ENCODE results near the gene KIRREL1.

KIRREL1 gene

DNA sequence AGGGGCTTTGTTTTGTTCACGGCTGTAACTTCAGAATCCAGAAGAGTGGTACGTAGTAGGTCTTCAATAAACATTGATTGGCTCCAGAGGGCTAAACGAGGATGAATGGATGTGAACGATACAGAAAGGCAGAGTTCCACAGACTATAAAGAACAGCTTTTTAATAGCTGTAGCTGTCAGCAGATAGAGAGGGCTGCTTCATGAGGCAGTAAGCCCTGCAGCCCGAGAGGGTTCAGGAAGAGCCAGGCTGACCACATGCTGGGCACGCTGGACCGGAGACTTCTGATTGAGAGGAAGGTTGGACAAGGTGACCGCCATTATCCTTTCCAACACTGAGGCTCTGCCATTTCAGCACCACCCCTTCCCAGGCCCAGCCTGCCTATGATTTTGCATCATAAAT is 45.3 kb downstream of the KIRREL1 start:
- TF ChIP-seq EZH2phosphoT487 (IDR thresholded peaks at IDR 0.05; ENCODE audit: borderline replicate concordance, low read length), result no peak
- TF ChIP-seq, protein P1, sequence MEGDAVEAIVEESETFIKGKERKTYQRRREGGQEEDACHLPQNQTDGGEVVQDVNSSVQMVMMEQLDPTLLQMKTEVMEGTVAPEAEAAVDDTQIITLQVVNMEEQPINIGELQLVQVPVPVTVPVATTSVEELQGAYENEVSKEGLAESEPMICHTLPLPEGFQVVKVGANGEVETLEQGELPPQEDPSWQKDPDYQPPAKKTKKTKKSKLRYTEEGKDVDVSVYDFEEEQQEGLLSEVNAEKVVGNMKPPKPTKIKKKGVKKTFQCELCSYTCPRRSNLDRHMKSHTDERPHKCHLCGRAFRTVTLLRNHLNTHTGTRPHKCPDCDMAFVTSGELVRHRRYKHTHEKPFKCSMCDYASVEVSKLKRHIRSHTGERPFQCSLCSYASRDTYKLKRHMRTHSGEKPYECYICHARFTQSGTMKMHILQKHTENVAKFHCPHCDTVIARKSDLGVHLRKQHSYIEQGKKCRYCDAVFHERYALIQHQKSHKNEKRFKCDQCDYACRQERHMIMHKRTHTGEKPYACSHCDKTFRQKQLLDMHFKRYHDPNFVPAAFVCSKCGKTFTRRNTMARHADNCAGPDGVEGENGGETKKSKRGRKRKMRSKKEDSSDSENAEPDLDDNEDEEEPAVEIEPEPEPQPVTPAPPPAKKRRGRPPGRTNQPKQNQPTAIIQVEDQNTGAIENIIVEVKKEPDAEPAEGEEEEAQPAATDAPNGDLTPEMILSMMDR (IDR thresholded peaks at IDR 0.05; ENCODE audit: low read depth, low read length, poor library complexity, severe bottlenecking), result no peak
- Histone ChIP-seq H3K27me3 (ENCODE audit: control insufficient read depth, low read length) (peaks cover 17% of the 10 kb centered on the region), H3K9me2 (replicated peaks; ENCODE audit: control insufficient read depth, low read length) (no peaks in the 10 kb centered on the region), H3K79me2 (ENCODE audit: control insufficient read depth, low read length) (no peaks in the 10 kb centered on the region), H3K4me2 (ENCODE audit: low read length) (no peak overlapping the region), H3K36me3 (ENCODE audit: control insufficient read depth, low read length) (no peaks in the 10 kb centered on the region), H4K20me1 (ENCODE audit: control insufficient read depth, insufficient read depth, low read depth, low read length) (no peaks in the 10 kb centered on the region), H3K9me3 (ENCODE audit: control insufficient read depth, insufficient read depth, low read length) (no peaks in the 10 kb centered on the region), H3K4me3 (ENCODE audit: low read length) (no peak overlapping the region), H3K4me1 (ENCODE audit: control insufficient read depth, low read length) (no peaks in the 10 kb centered on the region), H3F3A (ENCODE audit: control insufficient read depth, insufficient read depth) (no peaks in the 10 kb centered on the region), H3K27ac (ENCODE audit: low read depth, low read length) (no peak overlapping the region)

GRCh38 chr1:158039380-158039779 is 45.9 kb downstream of the KIRREL1 start:
- no peak overlapping the region for H3K27ac ChIP-seq (ENCODE audit: low read depth, low read length)
- no peaks in the 10 kb centered on the region for H3F3A ChIP-seq (ENCODE audit: control insufficient read depth, insufficient read depth)
- peaks cover 17% of the 10 kb centered on the region for H3K27me3 ChIP-seq (ENCODE audit: control insufficient read depth, low read length)
- no peaks in the 10 kb centered on the region for H3K36me3 ChIP-seq (ENCODE audit: control insufficient read depth, low read length)
- no peak overlapping the region for H3K4me2 ChIP-seq (ENCODE audit: low read length)
- no peaks in the 10 kb centered on the region for H3K9me3 ChIP-seq (ENCODE audit: control insufficient read depth, insufficient read depth, low read length)
- no peaks in the 10 kb centered on the region for H4K20me1 ChIP-seq (ENCODE audit: control insufficient read depth, insufficient read depth, low read depth, low read length)
- no peak overlapping the region for H3K4me3 ChIP-seq (ENCODE audit: low read length)
- no peak for TF ChIP-seq EZH2phosphoT487 (IDR thresholded peaks at IDR 0.05; ENCODE audit: borderline replicate concordance, low read length)
- TF ChIP-seq, protein P1 (IDR thresholded peaks at IDR 0.05; ENCODE audit: low read depth, low read length, poor library complexity, severe bottlenecking), result no peak
- no peaks in the 10 kb centered on the region for H3K4me1 ChIP-seq (ENCODE audit: control insufficient read depth, low read length)
- no peaks in the 10 kb centered on the region for H3K79me2 ChIP-seq (ENCODE audit: control insufficient read depth, low read length)
- no peaks in the 10 kb centered on the region for H3K9me2 ChIP-seq (replicated peaks; ENCODE audit: control insufficient read depth, low read length)

DNA sequence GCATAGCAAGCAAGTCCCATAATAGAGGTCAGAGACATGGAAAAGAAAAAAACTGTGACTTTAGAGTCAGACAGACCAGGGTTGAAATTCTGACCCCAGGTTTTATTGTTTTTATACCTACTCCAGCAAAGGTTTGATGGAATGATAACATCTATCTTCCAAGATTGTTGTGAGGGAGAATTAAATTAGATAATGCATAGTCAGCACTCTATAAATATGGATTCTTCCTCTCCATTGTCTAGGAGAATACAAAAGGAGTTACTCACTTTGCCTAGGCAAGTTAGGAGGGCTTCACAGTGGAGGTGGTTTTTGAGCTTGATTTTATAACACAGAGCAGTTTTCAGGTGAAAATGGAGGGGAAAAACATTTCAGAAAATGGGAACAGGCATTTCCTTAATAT is 46.9 kb downstream of the KIRREL1 start:
- Histone ChIP-seq H3K4me3 (ENCODE audit: low read length) (no peak overlapping the region), H3K36me3 (ENCODE audit: control insufficient read depth, low read length) (no peaks in the 10 kb centered on the region), H3K27me3 (ENCODE audit: control insufficient read depth, low read length) (peaks cover 18% of the 10 kb centered on the region), H3K4me2 (ENCODE audit: low read length) (no peak overlapping the region), H4K20me1 (ENCODE audit: control insufficient read depth, insufficient read depth, low read depth, low read length) (no peaks in the 10 kb centered on the region), H3K9me3 (ENCODE audit: control insufficient read depth, insufficient read depth, low read length) (no peaks in the 10 kb centered on the region), H3K9me2 (replicated peaks; ENCODE audit: control insufficient read depth, low read length) (no peaks in the 10 kb centered on the region), H3K4me1 (ENCODE audit: control insufficient read depth, low read length) (no peaks in the 10 kb centered on the region), H3K27ac (ENCODE audit: low read depth, low read length) (no peak overlapping the region), H3F3A (ENCODE audit: control insufficient read depth, insufficient read depth) (no peaks in the 10 kb centered on the region), H3K79me2 (ENCODE audit: control insufficient read depth, low read length) (no peaks in the 10 kb centered on the region)
- no peak for TF ChIP-seq EZH2phosphoT487 (IDR thresholded peaks at IDR 0.05; ENCODE audit: borderline replicate concordance, low read length)
- TF ChIP-seq, protein P1 (IDR thresholded peaks at IDR 0.05; ENCODE audit: low read depth, low read length, poor library complexity, severe bottlenecking), result no peak

DNA sequence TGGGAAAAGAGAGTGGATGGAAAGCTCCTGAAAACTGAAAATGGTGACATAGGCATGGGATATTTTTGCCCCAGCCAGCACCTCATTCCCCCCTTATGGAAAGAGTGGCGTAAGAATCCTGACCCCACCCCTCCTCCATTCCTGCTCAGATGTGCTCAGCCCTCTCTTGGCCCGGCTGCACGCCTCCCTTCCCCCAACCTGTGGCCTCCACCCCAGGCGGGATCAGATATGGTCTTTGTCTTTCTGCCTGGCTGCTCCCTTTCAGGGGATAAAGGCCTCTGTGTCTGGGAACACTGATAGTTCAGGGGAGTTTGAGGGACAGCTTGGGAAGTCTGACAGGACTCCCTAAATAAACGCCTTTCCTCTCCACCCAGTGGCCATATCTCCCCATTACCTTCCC is 49.8 kb downstream of the KIRREL1 start:
- Histone ChIP-seq H3K9me3 (ENCODE audit: control insufficient read depth, insufficient read depth, low read length) (no peaks in the 10 kb centered on the region), H3K27ac (ENCODE audit: low read depth, low read length) (no peak overlapping the region), H3K4me1 (ENCODE audit: control insufficient read depth, low read length) (no peaks in the 10 kb centered on the region), H4K20me1 (ENCODE audit: control insufficient read depth, insufficient read depth, low read depth, low read length) (no peaks in the 10 kb centered on the region), H3K27me3 (ENCODE audit: control insufficient read depth, low read length) (peaks cover 31% of the 10 kb centered on the region), H3F3A (ENCODE audit: control insufficient read depth, insufficient read depth) (no peaks in the 10 kb centered on the region), H3K4me2 (ENCODE audit: low read length) (no peak overlapping the region), H3K36me3 (ENCODE audit: control insufficient read depth, low read length) (no peaks in the 10 kb centered on the region), H3K79me2 (ENCODE audit: control insufficient read depth, low read length) (no peaks in the 10 kb centered on the region), H3K4me3 (ENCODE audit: low read length) (no peak overlapping the region), H3K9me2 (replicated peaks; ENCODE audit: control insufficient read depth, low read length) (no peaks in the 10 kb centered on the region)
- TF ChIP-seq, protein P1 (IDR thresholded peaks at IDR 0.05; ENCODE audit: low read depth, low read length, poor library complexity, severe bottlenecking), result no peak
- no peak for TF ChIP-seq EZH2phosphoT487 (IDR thresholded peaks at IDR 0.05; ENCODE audit: borderline replicate concordance, low read length)
